GM19468 (cell line): ENCODE results near the gene CTSF.
"Not testable (repeated sequence)": the region's sequence is repeated elsewhere in the genome, so short reads cannot be mapped to it uniquely, and the experiment has no call there.

Experiments used
- ATAC-seq: cut with Tn5 transposase; IDR thresholded peaks from one replicate; pipeline ENCODE4 v1.9.1; 2021; ENCODE audit warnings: mild to moderate bottlenecking, moderate library complexity, moderate number of reproducible peaks; ENCODE audit not compliant: unreplicated experiment; ENCODE audit errors: extremely low read depth

Gene CTSF

GRCh38 chr11:66568124-66568916 lies at the start of gene CTSF:
CTSF (minus strand) TSS chr11:66568606; CDS start chr11:66568486, 120 bp downstream.
- no peak for ATAC-seq

DNA sequence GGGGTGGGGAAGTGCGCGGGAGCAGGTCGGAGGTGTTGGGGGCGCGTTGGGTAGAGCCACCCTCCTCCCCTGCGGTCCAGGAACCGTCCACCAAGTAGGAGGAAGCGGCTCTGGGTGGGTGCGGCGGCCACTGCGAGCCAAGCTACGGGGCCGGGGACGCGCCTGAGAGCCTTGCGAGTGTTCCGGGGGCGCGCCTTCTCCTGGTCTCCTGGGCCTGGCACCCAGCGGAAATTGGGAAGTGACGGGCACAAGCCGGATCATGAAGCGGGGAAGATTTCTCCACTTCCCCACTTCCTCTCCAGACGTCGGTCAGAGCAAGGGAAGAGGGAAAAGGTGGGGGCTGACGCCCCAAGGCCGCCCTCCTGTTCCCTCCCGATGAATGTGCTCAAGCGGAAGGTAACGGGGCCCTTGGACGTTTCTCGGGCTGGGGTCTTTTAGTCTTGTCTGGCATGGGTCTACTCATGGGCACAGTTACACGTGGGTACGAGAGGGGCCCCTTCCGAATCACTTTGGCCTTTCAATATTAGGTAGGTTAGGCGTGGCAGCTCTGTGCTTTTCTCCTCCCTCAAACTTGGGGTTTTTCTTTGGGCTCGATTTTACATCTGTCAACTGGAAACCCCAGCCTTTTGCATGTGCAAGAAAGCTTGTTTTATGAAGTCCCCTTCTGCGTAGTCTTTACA lies 48.9 kb upstream of the CTSF start:
- no peak for ATAC-seq

GRCh38 chr11:66616379-66617154 lies 48.2 kb upstream of the CTSF start, which contains the start of gene RBM14:
RBM14 (plus strand) TSS chr11:66616630; CDS start chr11:66616721, 91 bp downstream.
- ATAC-seq = peak; percentile 82

- ATAC-seq = no peak
Observed at GRCh38 chr11:66614073-66614472, 45.7 kb upstream of the CTSF start.

DNA sequence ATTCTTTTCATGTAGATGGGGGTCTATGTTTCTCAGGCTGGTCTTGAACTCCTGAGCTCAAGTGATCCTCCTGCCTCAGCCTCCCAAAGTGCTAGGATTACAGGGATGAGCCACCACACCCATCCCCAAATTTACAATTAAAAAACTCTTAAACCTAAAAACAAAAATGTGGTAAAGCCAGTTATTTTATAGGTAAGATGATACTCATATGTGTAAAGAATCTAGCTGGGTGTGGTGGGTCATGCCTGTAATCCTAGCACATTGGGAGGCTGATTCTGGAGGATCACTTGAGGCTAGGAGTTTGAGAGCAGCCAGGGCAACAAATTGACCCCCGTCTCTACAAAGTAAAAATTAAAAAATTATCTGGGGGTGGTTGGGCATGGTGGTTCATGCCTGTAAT lies 44.1 kb upstream of the CTSF start:
- ATAC-seq = no peak

DNA sequence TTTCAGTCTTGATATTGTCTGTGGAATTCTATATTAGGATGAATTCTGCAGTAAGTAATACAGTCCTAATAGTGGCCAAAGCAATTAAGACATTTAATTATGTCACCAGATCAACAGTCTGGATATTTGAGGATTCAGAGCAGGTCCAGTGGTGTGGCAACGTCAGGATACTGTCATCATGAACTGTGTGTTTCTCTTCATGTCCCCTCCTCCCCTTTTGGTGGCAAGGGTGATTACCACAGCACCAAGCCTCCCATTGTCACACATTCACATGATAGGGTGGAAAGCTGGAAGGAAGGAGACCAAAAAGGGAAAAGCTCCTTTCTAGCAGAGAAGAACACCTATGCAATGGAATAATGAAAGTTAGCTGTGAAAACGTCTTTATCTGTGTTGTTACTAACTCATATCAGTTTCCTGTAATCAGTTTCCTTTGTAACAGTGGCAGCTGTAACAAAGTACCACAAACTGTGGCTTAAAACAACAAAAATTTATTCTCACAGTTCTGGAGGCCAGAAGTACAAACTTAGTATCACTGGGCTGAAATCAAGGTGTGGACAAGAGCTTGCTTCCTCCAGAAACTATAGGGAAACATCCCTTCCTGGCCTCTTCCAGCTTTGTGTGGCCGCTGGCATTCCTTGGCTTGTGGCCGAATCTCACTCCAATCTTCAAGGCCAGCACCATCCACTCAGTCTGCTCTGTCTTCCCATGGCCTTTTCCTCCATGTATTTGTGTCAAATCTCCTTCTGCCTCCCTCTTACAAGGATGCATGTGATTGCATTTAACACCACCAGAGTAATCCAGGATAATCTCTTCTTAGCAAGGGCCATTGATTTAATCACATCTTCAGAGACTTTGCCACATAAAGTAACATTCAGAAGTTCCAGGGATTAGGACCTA lies 41.6 kb upstream of the CTSF start:
- ATAC-seq = no peak

DNA sequence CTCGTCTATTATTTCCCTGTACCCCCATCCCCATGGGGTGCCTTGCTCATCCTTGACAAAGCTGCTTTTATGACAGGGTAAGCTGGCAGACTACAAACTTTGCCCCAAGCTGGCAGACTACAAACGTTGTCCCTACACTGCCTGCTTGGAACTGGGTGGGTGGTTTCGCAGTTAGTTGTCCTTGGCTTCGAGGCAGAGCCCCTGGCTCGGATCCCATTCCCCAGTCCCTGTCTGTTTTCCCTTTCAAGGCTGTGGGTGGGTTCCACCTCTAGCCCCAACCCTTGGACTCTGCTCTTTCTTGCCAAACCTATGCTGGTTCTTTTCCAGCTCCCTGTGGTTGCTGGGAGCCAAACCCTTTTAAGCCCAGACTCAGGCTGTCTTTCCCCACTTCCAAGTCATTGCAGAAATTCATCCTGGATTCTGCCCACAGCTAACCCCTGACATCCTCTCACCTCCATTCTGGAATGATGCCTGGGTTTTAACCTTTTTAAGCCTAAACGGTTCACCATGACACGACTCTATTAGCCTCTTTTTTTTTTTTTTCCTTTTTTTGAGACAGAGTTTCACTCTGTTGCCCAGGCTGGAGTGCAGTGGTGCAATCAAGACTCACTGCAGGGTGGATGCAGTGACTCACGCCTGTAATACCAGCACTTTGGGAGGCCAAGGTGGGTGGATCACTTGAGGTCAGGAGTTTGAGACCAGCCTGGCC lies 38.9 kb upstream of the CTSF start:
- no peak for ATAC-seq

DNA sequence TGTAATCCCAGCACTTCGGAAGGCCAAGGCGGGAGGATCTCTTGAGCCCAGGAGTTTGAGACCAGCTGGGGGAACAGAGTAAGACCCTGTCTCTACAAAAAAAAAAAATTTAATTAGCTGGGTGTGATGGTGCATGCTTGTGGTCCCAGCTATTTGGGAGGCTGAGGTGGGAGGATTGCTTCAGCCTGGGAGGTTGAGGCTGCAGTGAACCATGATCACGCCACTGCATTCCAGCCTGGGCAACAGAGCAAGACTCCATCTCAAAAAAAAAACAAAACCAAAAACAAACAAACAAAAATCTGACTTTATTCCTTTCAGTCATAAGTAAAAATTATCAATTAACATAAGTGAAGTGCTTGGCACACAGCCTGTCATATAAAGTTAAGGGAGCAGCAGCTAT lies 38.2 kb upstream of the CTSF start:
- not testable (repeated sequence) for ATAC-seq

GRCh38 chr11:66604155-66604554 lies 35.7 kb upstream of the CTSF start:
- ATAC-seq = no peak

GRCh38 chr11:66603072-66603471 lies 34.7 kb upstream of the CTSF start:
- no peak for ATAC-seq

- no peak for ATAC-seq
Observed at GRCh38 chr11:66600631-66601233, 32.3 kb upstream of the CTSF start.

DNA sequence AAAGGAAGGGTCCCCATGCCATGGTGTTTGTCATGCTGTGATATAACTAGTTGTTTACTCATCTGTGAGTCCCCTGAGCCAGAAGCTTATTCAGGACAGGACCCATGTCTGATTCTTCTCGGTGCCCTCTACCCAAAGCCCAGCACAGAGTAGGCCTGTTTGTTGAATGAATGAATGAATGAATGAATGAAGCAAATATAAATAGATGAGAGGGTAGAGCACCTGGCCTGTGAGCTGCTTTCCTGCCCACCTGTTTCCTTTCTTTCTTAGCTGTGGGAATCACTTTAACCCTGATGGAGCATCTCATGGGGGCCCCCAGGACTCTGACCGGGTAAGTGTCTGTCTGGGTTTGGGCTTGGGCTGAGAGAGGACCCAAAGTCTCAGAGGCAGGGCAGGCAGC lies 31.8 kb upstream of the CTSF start:
- ATAC-seq = no peak

- no peak for ATAC-seq
Observed at GRCh38 chr11:66598993-66599392, 30.6 kb upstream of the CTSF start.

DNA sequence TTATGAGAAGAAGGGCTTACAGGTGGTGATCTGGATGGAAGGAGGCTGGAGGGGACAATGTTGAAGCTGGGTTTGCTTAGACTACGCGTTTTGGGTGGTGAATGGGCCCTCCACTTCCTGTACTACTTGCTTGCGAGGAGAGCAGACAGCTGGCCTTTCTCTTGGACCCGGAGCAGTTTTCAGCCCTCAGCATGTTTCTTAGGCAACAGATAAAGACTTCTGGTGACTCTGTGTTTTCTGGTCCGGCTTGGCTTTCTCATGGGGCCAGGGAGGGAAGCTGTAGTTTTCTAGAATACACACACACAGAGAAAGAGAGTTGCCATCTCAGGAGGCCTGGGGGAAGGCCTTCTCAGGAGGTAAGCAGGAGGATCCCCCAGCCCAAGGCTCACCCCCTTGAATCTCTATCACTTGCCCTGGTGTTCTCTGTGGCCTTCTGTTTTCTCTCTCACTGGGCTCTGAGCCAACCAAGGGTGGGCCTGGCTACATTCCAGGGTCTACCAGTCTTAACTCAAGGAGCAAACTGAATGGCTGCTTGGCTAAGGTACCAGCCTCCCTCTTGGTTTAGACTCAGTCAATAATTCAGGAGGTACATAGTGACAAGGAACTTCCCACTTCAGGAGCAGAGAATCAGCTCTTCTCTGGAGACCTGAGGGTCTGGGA lies 27.0 kb upstream of the CTSF start:
- no peak for ATAC-seq

DNA sequence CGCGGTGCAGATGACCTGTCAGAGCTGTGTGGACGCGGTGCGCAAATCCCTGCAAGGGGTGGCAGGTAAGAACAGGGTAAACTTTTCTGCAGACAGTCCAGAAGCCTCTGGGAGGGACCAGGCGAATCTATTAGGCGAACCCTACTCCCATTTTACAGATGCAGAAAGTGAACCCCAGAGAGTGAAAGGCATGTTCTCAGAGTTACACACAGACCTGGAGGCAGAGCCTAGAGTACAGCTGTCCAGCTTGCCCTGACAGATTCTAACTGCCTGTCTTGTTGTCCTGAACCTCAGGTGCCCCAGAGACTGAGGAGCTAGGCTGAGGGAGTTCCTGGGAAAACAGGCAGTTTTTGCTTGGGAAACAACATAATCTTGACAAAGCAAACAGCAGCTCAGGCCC lies 25.2 kb upstream of the CTSF start:
- no peak for ATAC-seq

DNA sequence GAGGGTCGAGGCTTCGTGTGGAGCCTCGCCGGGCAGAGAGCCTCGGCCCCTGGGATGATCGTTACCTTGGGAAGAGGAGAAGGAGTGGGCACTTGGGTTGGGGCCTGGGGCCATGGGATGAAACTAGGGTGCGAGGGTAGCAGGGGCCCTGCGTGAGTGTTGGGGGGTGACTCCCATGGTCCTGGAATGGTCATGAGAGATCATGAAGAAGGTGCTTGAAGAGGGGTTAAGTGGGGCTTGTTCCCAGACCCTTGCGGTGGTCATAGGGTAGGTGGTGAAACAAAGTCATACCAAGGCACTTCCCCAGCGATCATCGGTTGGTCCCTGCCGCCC lies 24.9 kb upstream of the CTSF start:
- ATAC-seq = no peak

DNA sequence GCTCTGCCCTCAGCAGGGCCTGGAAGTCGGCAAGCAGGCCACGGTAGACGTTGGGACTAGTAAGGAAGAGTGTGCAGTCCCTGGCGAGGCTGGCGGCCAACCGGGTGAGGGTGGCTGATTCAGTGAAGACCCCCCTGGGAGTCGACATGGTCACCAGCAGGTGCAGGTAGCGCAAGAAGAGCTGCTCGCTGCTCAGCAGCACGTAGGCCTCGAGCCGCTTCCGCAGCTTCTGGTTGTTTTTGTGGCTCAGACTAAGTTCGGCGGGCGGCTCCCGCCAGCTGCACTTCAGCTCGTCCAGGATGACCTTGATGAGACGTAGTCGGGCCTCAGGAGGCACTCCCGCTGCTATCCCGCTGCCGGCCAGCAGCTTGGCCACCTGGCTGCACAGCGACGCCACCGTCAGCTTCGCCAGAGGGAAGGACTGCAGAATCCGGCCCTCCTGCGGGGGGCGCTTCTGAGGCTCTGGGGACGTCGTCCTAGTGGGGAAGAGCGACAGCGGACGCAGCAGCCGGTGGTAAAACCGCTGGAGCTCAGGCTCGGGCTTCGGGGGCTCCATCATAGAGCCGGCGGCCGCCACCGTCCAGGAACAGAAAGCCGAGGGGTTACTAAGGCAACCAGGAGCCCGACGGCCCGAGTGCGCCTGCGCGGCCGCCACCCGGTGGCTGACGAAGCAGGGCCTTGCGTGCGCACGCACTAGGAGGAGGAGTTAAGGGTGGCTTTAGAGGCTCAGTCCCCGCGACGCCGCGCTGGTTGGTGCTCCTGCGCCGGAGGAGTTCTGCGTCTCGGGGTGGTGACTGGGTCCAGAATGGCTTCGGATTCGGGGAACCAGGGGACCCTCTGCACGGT lies 24.3 kb upstream of the CTSF start, which contains the start of the genes CCDC87 and CCS:
TSS of gene CCDC87 (minus strand) at position 607 of the 846 bp plus-strand sequence. CDS start at position 559, 48 bp downstream.
TSS of gene CCS (plus strand) at position 729 of the 846 bp plus-strand sequence. CDS start at position 806, 77 bp downstream.
- peak; percentile 65 for ATAC-seq
